ENCODE measurements around the gene OSBPL6.

DNA sequence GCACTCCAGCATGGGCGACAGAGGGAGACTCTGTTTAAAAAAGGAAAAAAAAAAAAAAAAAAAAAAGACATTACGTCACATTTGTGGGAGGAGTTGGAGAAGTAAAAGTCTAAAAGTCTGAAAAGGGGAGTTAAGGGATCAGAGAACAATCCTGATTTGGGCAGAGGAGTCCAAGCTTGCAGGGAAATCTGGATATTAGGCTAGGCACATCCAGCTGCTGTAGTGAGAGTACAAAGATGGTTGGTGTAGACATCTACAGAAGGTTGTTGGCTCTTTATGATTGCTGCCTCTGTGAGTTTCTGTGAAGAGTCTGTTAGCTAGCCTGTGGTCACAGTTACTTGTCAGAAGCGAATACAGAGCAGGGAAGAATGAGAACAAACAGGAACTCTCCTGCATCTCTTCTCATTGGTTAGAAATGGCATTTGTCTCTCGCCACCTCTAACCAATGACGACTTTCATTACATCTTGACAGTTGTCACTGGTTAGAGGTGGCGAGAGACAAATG lies 3.3 kb upstream of the OSBPL6 start:
- TF ChIP-seq, protein P1, sequence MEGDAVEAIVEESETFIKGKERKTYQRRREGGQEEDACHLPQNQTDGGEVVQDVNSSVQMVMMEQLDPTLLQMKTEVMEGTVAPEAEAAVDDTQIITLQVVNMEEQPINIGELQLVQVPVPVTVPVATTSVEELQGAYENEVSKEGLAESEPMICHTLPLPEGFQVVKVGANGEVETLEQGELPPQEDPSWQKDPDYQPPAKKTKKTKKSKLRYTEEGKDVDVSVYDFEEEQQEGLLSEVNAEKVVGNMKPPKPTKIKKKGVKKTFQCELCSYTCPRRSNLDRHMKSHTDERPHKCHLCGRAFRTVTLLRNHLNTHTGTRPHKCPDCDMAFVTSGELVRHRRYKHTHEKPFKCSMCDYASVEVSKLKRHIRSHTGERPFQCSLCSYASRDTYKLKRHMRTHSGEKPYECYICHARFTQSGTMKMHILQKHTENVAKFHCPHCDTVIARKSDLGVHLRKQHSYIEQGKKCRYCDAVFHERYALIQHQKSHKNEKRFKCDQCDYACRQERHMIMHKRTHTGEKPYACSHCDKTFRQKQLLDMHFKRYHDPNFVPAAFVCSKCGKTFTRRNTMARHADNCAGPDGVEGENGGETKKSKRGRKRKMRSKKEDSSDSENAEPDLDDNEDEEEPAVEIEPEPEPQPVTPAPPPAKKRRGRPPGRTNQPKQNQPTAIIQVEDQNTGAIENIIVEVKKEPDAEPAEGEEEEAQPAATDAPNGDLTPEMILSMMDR (IDR thresholded peaks at IDR 0.05 in 2 of 3, conservative IDR thresholded peaks at IDR 0.05 in 1 of 3; ENCODE audit: insufficient read depth in 2 of 3, low read depth in 1 of 3, low read length in 3 of 3): no peak
- no peak for TF ChIP-seq KLF1 (tag; IDR thresholded peaks at IDR 0.05)
- TF ChIP-seq SRF (CRISPR knock-in tag; IDR thresholded peaks at IDR 0.05): no peak
- TF ChIP-seq FOSL1 (tag; conservative IDR thresholded peaks at IDR 0.05): no peak
- no peak for TF ChIP-seq NCOA2 (IDR thresholded peaks at IDR 0.05; ENCODE audit: partially characterized antibody in 2 of 2)
- no peak for TF ChIP-seq POLR2AphosphoS5 (IDR thresholded peaks at IDR 0.05; ENCODE audit: control insufficient read depth, insufficient read depth, low read depth, low read length)
- TF ChIP-seq, protein P2, sequence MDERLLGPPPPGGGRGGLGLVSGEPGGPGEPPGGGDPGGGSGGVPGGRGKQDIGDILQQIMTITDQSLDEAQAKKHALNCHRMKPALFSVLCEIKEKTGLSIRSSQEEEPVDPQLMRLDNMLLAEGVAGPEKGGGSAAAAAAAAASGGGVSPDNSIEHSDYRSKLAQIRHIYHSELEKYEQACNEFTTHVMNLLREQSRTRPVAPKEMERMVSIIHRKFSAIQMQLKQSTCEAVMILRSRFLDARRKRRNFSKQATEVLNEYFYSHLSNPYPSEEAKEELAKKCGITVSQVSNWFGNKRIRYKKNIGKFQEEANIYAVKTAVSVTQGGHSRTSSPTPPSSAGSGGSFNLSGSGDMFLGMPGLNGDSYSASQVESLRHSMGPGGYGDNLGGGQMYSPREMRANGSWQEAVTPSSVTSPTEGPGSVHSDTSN (CRISPR knock-in tag; IDR thresholded peaks at IDR 0.05; ENCODE audit: low read depth): no peak
- TF ChIP-seq, protein P2 (tag; conservative IDR thresholded peaks at IDR 0.05; ENCODE audit: low read depth): peak; percentile 58
- no peak for TF ChIP-seq SMC3 (conservative IDR thresholded peaks at IDR 0.05; ENCODE audit: insufficient read depth, low read depth, low read length)
- no peak for TF ChIP-seq ZBTB7A (IDR thresholded peaks at IDR 0.05; ENCODE audit: borderline replicate concordance, control insufficient read depth, low read depth, low read length)
